ENCODE results near the gene CACNG5.

The CACNG5 gene

GRCh38 chr17:66833201-66833600 is 1.7 kb upstream of the CACNG5 start:
- Mint-ChIP-seq H3K27me3 (peaks cover 72% of the 10 kb centered on the region), H3K27ac (no peak overlapping the region), H3K4me3 (no peak overlapping the region), H3K36me3 (ENCODE audit: low read depth) (no peaks in the 10 kb centered on the region), H3K4me1 (ENCODE audit: low read depth) (no peaks in the 10 kb centered on the region), H3K9me3 (no peaks in the 10 kb centered on the region)
- intact Hi-C loops (cut with micrococcal nuclease): no loop called here

GRCh38 chr17:66834426-66834918 is 445 bp upstream of the CACNG5 start:
- H3K27ac Mint-ChIP-seq: no peak overlapping the region
- no peaks in the 10 kb centered on the region for H3K4me1 Mint-ChIP-seq (ENCODE audit: low read depth)
- H3K9me3 Mint-ChIP-seq: no peaks in the 10 kb centered on the region
- no peak overlapping the region for H3K4me3 Mint-ChIP-seq
- no peaks in the 10 kb centered on the region for H3K36me3 Mint-ChIP-seq (ENCODE audit: low read depth)
- intact Hi-C loops (cut with micrococcal nuclease): no loop called here
- H3K27me3 Mint-ChIP-seq: peaks cover 66% of the 10 kb centered on the region

- no peak overlapping the region for H3K27ac Mint-ChIP-seq
- H3K4me1 Mint-ChIP-seq (ENCODE audit: low read depth): no peaks in the 10 kb centered on the region
- peaks cover 59% of the 10 kb centered on the region for H3K27me3 Mint-ChIP-seq
- intact Hi-C loops (cut with micrococcal nuclease): no loop called here
- no peak overlapping the region for H3K4me3 Mint-ChIP-seq
- no peaks in the 10 kb centered on the region for H3K36me3 Mint-ChIP-seq (ENCODE audit: low read depth)
- no peaks in the 10 kb centered on the region for H3K9me3 Mint-ChIP-seq
Observed at GRCh38 chr17:66835476-66835875, 559 bp downstream of the CACNG5 start.

- intact Hi-C loops (cut with micrococcal nuclease): no loop called here
- Mint-ChIP-seq H3K27ac (no peak overlapping the region), H3K9me3 (no peaks in the 10 kb centered on the region), H3K4me3 (no peak overlapping the region), H3K36me3 (ENCODE audit: low read depth) (no peaks in the 10 kb centered on the region), H3K4me1 (ENCODE audit: low read depth) (no peaks in the 10 kb centered on the region), H3K27me3 (peaks cover 55% of the 10 kb centered on the region)
Observed at GRCh38 chr17:66836063-66837005, 1.4 kb downstream of the CACNG5 start.

GRCh38 chr17:66837226-66837625 is 2.3 kb downstream of the CACNG5 start:
- H3K36me3 Mint-ChIP-seq (ENCODE audit: low read depth): no peaks in the 10 kb centered on the region
- intact Hi-C loops (cut with micrococcal nuclease): no loop called here
- no peaks in the 10 kb centered on the region for H3K9me3 Mint-ChIP-seq
- no peak overlapping the region for H3K4me3 Mint-ChIP-seq
- no peaks in the 10 kb centered on the region for H3K4me1 Mint-ChIP-seq (ENCODE audit: low read depth)
- peaks cover 48% of the 10 kb centered on the region for H3K27me3 Mint-ChIP-seq
- H3K27ac Mint-ChIP-seq: no peak overlapping the region

- no peaks in the 10 kb centered on the region for H3K9me3 Mint-ChIP-seq
- H3K27ac Mint-ChIP-seq: no peak overlapping the region
- H3K36me3 Mint-ChIP-seq (ENCODE audit: low read depth): no peaks in the 10 kb centered on the region
Observed at GRCh38 chr17:66837885-66838665, 3.2 kb downstream of the CACNG5 start.

GRCh38 chr17:66839616-66840015 is 4.7 kb downstream of the CACNG5 start:
- H3K27ac Mint-ChIP-seq: no peak overlapping the region
- peaks cover 35% of the 10 kb centered on the region for H3K27me3 Mint-ChIP-seq
- intact Hi-C loops (cut with micrococcal nuclease): no loop called here
- H3K9me3 Mint-ChIP-seq: no peaks in the 10 kb centered on the region
- H3K4me3 Mint-ChIP-seq: no peak overlapping the region
- H3K36me3 Mint-ChIP-seq (ENCODE audit: low read depth): no peaks in the 10 kb centered on the region
- no peaks in the 10 kb centered on the region for H3K4me1 Mint-ChIP-seq (ENCODE audit: low read depth)

More at GRCh38 chr17:66837885-66838665, 3.2 kb downstream of the CACNG5 start:
- Mint-ChIP-seq H3K4me1 (ENCODE audit: low read depth) (no peaks in the 10 kb centered on the region), H3K4me3 (no peak overlapping the region), H3K27me3 (peaks cover 45% of the 10 kb centered on the region)
- intact Hi-C loops (cut with micrococcal nuclease): no loop called here

- Mint-ChIP-seq H3K4me3 (no peak overlapping the region), H3K4me1 (ENCODE audit: low read depth) (no peaks in the 10 kb centered on the region), H3K27ac (no peak overlapping the region), H3K27me3 (peaks cover 32% of the 10 kb centered on the region), H3K9me3 (no peaks in the 10 kb centered on the region), H3K36me3 (ENCODE audit: low read depth) (no peaks in the 10 kb centered on the region)
- intact Hi-C loops (cut with micrococcal nuclease): no loop called here
Observed at GRCh38 chr17:66840061-66840460, 5.1 kb downstream of the CACNG5 start.

GRCh38 chr17:66841328-66841727 is 6.4 kb downstream of the CACNG5 start:
- intact Hi-C loops (cut with micrococcal nuclease): no loop called here
- H3K4me3 Mint-ChIP-seq: no peak overlapping the region
- H3K36me3 Mint-ChIP-seq (ENCODE audit: low read depth): no peaks in the 10 kb centered on the region
- peaks cover 21% of the 10 kb centered on the region for H3K27me3 Mint-ChIP-seq
- no peaks in the 10 kb centered on the region for H3K4me1 Mint-ChIP-seq (ENCODE audit: low read depth)
- no peak overlapping the region for H3K27ac Mint-ChIP-seq
- H3K9me3 Mint-ChIP-seq: no peaks in the 10 kb centered on the region

GRCh38 chr17:66841744-66842143 is 6.8 kb downstream of the CACNG5 start:
- Mint-ChIP-seq H3K27me3 (peaks cover 19% of the 10 kb centered on the region), H3K36me3 (ENCODE audit: low read depth) (no peaks in the 10 kb centered on the region), H3K4me1 (ENCODE audit: low read depth) (no peaks in the 10 kb centered on the region), H3K9me3 (peaks cover 2% of the 10 kb centered on the region), H3K4me3 (no peak overlapping the region), H3K27ac (no peak overlapping the region)
- intact Hi-C loops (cut with micrococcal nuclease): no loop called here

GRCh38 chr17:66842505-66842904 is 7.6 kb downstream of the CACNG5 start:
- Mint-ChIP-seq H3K4me1 (ENCODE audit: low read depth) (no peaks in the 10 kb centered on the region), H3K27me3 (peaks cover 17% of the 10 kb centered on the region), H3K4me3 (no peak overlapping the region), H3K9me3 (peaks cover 9% of the 10 kb centered on the region), H3K27ac (no peak overlapping the region), H3K36me3 (ENCODE audit: low read depth) (no peaks in the 10 kb centered on the region)
- intact Hi-C loops (cut with micrococcal nuclease): no loop called here

- no peaks in the 10 kb centered on the region for H3K4me1 Mint-ChIP-seq (ENCODE audit: low read depth)
- intact Hi-C loops (cut with micrococcal nuclease): no loop called here
- peaks cover 17% of the 10 kb centered on the region for H3K27me3 Mint-ChIP-seq
- H3K36me3 Mint-ChIP-seq (ENCODE audit: low read depth): no peaks in the 10 kb centered on the region
- no peak overlapping the region for H3K4me3 Mint-ChIP-seq
- H3K9me3 Mint-ChIP-seq: peaks cover 14% of the 10 kb centered on the region
- no peak overlapping the region for H3K27ac Mint-ChIP-seq
Observed at GRCh38 chr17:66842959-66843358, 8.0 kb downstream of the CACNG5 start.

- no peak overlapping the region for H3K27ac Mint-ChIP-seq
- H3K4me1 Mint-ChIP-seq (ENCODE audit: low read depth): no peaks in the 10 kb centered on the region
- intact Hi-C loops (cut with micrococcal nuclease): no loop called here
- no peak overlapping the region for H3K4me3 Mint-ChIP-seq
- peaks cover 15% of the 10 kb centered on the region for H3K27me3 Mint-ChIP-seq
- peaks cover 15% of the 10 kb centered on the region for H3K9me3 Mint-ChIP-seq
- no peaks in the 10 kb centered on the region for H3K36me3 Mint-ChIP-seq (ENCODE audit: low read depth)
Observed at GRCh38 chr17:66843627-66844026, 8.7 kb downstream of the CACNG5 start.

GRCh38 chr17:66847704-66848103 is 12.8 kb downstream of the CACNG5 start:
- Mint-ChIP-seq H3K36me3 (ENCODE audit: low read depth) (no peaks in the 10 kb centered on the region), H3K4me1 (ENCODE audit: low read depth) (no peaks in the 10 kb centered on the region), H3K27me3 (peaks cover 10% of the 10 kb centered on the region), H3K9me3 (peaks cover 15% of the 10 kb centered on the region), H3K4me3 (no peak overlapping the region), H3K27ac (no peak overlapping the region)
- intact Hi-C loops (cut with micrococcal nuclease): no loop called here

Measured in dendritic cell treated with granulocyte-macrophage colony-stimulating factor and Interleukin-4, amounts not matched to agents 40 ng/mL and 50 ng/mL, for 4 days (primary cell).